Astrocyte (in vitro differentiated cells and primary cell): ENCODE measurements around the gene NPAS3.

Experiments used
- EZH2 ChIP-seq: IDR thresholded peaks from 2 replicates; pipeline ENCODE4 v1.6.1; 2012; ENCODE audit warnings: mild to moderate bottlenecking, low read length, inconsistent platforms; ENCODE audit not compliant: insufficient read depth
- TF ChIP-seq, protein P1 (sequence below): IDR thresholded peaks from 2 replicates; pipeline ENCODE4 v1.5.1; 2011; ENCODE audit warnings: low read depth, mild to moderate bottlenecking, inconsistent platforms, low read length, moderate library complexity; ENCODE audit not compliant: insufficient read depth

DNA sequence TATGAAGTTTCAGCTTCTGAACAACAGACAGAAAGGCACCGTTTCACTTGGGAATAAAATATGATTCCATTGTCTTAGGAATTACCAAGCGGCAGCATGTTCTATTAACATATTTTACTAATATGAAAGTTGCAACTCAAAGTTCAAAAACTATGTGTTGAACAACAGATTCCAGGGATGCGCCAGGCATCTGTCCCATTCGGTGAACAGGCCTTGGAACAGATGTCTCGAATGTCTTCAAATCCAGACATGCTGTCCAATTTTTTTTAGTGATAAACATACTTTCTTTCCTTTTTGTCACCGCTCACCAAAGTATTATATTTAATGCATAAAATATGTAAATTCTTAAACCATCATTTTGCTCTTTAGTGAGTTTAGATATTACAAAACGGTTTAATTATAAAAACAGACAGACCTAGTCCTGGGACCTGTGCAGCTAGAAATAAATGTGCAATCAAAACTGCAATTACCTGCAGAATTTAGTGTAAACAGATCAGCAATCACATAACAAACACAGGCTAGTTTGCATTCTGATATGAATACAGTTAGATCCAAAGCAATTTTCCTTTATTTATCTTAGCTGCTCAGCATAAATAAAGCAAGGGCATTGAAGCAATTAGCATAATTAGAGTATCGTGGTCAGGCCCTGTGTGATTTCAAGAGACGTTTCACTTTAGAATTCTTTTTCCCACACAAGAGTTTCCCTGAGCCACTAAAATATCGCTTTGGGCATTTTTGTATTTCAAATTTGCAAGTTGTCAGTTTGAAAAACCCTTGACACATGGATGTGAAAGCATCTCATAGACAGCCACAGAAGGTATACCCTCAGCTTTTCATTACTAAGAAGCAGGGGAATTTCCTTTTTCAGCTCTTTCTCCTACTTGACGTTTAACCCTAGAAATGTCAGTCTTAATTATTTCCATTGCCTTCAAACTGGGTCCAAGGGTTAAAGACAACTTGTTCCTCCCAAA is 591.4 kb downstream of the NPAS3 start:
- TF ChIP-seq EZH2, result no peak
- TF ChIP-seq, protein P1, sequence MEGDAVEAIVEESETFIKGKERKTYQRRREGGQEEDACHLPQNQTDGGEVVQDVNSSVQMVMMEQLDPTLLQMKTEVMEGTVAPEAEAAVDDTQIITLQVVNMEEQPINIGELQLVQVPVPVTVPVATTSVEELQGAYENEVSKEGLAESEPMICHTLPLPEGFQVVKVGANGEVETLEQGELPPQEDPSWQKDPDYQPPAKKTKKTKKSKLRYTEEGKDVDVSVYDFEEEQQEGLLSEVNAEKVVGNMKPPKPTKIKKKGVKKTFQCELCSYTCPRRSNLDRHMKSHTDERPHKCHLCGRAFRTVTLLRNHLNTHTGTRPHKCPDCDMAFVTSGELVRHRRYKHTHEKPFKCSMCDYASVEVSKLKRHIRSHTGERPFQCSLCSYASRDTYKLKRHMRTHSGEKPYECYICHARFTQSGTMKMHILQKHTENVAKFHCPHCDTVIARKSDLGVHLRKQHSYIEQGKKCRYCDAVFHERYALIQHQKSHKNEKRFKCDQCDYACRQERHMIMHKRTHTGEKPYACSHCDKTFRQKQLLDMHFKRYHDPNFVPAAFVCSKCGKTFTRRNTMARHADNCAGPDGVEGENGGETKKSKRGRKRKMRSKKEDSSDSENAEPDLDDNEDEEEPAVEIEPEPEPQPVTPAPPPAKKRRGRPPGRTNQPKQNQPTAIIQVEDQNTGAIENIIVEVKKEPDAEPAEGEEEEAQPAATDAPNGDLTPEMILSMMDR, result no peak
